B cell (primary cell): ENCODE results near the gene CDKN2B. TPM values are rescaled to one million over a fixed set of nuclear protein-coding genes. Genes with fewer than 3 reads are reported as not detected.

Experiments used
- ATAC-seq: fragments of 200-7000 bp; cut with Tn5 transposase; one replicate; pipeline ENCODE4 v1.10.0; 2021; ENCODE audit warnings: low read depth, mild to moderate bottlenecking, moderate number of reproducible peaks, moderate library complexity
- CTCF ChIA-PET: fragments of 350-600 bp; sonication (Branson Sonifier 250); formaldehyde crosslinking; loops from one replicate; lab custom pipeline; 2021; ENCODE audit warnings: antibody characterized with exemption, inconsistent platforms; lab: Charles Lee
- POLR2A ChIA-PET: fragments of 350-600 bp; sonication (Branson Sonifier 250); formaldehyde crosslinking; loops from one replicate; lab custom pipeline; 2021; ENCODE audit warnings: antibody characterized with exemption; lab: Charles Lee
- DNase-seq: peaks from one replicate; pipeline ENCODE4 v3.0.0; 2013
- H2AFZ ChIP-seq: 2 replicates; pipeline ENCODE4 v1.6.1; 2012; ENCODE audit warnings: mild to moderate bottlenecking, low read depth, low read length; ENCODE audit not compliant: insufficient read depth, poor library complexity, severe bottlenecking
- H3K27ac ChIP-seq, 2 donors: 1 replicate in 1 of 2; 2 replicates in 1 of 2; pipeline ENCODE4 v1.5.1; 2012 to 2013; ENCODE audit warnings: low read length in 2 of 2, mild to moderate bottlenecking in 2 of 2, moderate library complexity in 1 of 2
- H3K27me3 ChIP-seq, 4 experiments: fragments of 200-600 bp in 1 of 4; sonication (generic) in 1 of 4; replicated peaks in 1 of 4; 1 replicate in 2 of 4; 2 replicates in 2 of 4; pipeline versions ENCODE4 v1.6.1 to v1.7.0; 2013 to 2016; ENCODE audit warnings: low read length in 3 of 4, mild to moderate bottlenecking in 2 of 4, mixed read lengths in 1 of 4, moderate library complexity in 1 of 4; ENCODE audit not compliant: insufficient read depth in 4 of 4, control insufficient read depth in 3 of 4; ENCODE audit errors: control extremely low read depth in 1 of 4
- H3K36me3 ChIP-seq, 2 experiments: replicated peaks in 1 of 2; 1 replicate in 1 of 2; 2 replicates in 1 of 2; pipeline versions ENCODE4 v1.6.1 to v1.7.1; 2013; ENCODE audit warnings: low read length in 1 of 2; ENCODE audit not compliant: insufficient read depth in 2 of 2, control insufficient read depth in 1 of 2; ENCODE audit errors: control extremely low read depth in 1 of 2, extremely low read depth in 1 of 2
- H3K4me1 ChIP-seq, 2 donors: fragments of 200-600 bp in 1 of 2; sonication (generic) in 1 of 2; 1 replicate in 1 of 2; 2 replicates in 1 of 2; pipeline versions ENCODE4 v1.5.1 to v1.6.1; 2013 to 2017; ENCODE audit warnings: low read length in 2 of 2; ENCODE audit not compliant: control insufficient read depth in 2 of 2, insufficient read depth in 2 of 2
- H3K4me2 ChIP-seq: replicated peaks from 2 replicates; pipeline ENCODE3; 2012; ENCODE audit warnings: mild to moderate bottlenecking, low read depth, low read length; ENCODE audit not compliant: poor library complexity, severe bottlenecking
- H3K4me3 ChIP-seq, 5 experiments: fragments of 200-600 bp in 1 of 5; sonication (generic) in 1 of 5; 1 replicate in 3 of 5; 2 replicates in 2 of 5; pipeline versions ENCODE4 v1.5.1 to v1.7.0; 2011 to 2016; ENCODE audit warnings: low read length in 4 of 5, mild to moderate bottlenecking in 4 of 5, low read depth in 2 of 5, control low read depth in 1 of 5, moderate library complexity in 1 of 5; ENCODE audit not compliant: insufficient read depth in 1 of 5; ENCODE audit errors: control extremely low read depth in 1 of 5, extremely low read depth in 1 of 5
- H3K79me2 ChIP-seq: fragments of 200-600 bp; sonication (generic); one replicate; pipeline ENCODE4 v1.6.0; 2016; ENCODE audit warnings: low read length; ENCODE audit not compliant: control insufficient read depth, insufficient read depth
- H3K9ac ChIP-seq: fragments of 200-600 bp; sonication (generic); 2 replicates; pipeline ENCODE4 v1.6.1; 2017; ENCODE audit warnings: mild to moderate bottlenecking, low read length, moderate library complexity
- H3K9me3 ChIP-seq, 3 donors: one replicate each; pipeline versions ENCODE4 v1.6.1 to v1.7.1; 2013; ENCODE audit warnings: low read length in 2 of 3; ENCODE audit not compliant: control insufficient read depth in 2 of 3, insufficient read depth in 1 of 3; ENCODE audit errors: control extremely low read depth in 1 of 3
- H4K20me1 ChIP-seq: 2 replicates; pipeline ENCODE4 v1.6.0; 2012; ENCODE audit warnings: mild to moderate bottlenecking, low read length; ENCODE audit not compliant: insufficient read depth, control insufficient read depth, poor library complexity, severe bottlenecking
- H3K27ac Mint-ChIP-seq: one replicate; pipeline ENCODE4 v1.8.0; 2021; ENCODE audit warnings: mixed read lengths
- H3K27me3 Mint-ChIP-seq: one replicate; pipeline ENCODE4 v1.8.0; 2021; ENCODE audit warnings: mixed read lengths
- H3K4me1 Mint-ChIP-seq: one replicate; pipeline ENCODE4 v1.8.0; 2021; ENCODE audit warnings: mixed read lengths
- H3K4me3 Mint-ChIP-seq: one replicate; pipeline ENCODE4 v1.8.0; 2021; ENCODE audit warnings: mixed read lengths
- H3K9me3 Mint-ChIP-seq: one replicate; pipeline ENCODE4 v1.8.0; 2022; ENCODE audit warnings: mixed read lengths; ENCODE audit not compliant: insufficient read depth
- CTCF ChIP-seq: fragments of 200-600 bp; IDR thresholded peaks from one replicate; pipeline ENCODE4 v1.8.0; 2022; ENCODE audit warnings: antibody characterized with exemption, mild to moderate bottlenecking
- EZH2 ChIP-seq: IDR thresholded peaks from 2 replicates; pipeline ENCODE4 v1.6.1; 2012; ENCODE audit warnings: borderline replicate concordance, low read depth, mild to moderate bottlenecking, moderate library complexity, low read length; ENCODE audit not compliant: insufficient read depth, poor library complexity, severe bottlenecking
- WGBS: methylation state at CpG from one replicate; pipeline ENCODE4 v1.1.5; 2013; ENCODE audit warnings: missing lambda C conversion rate; ENCODE audit not compliant: insufficient coverage; 5-methylcytosine and 5-hydroxymethylcytosine counted together
- intact Hi-C: fragments of 100-400 bp; cut with micrococcal nuclease; formaldehyde crosslinking; loops from one replicate; pipeline ENCODE4 v1.10.0; 2022
- polyA plus RNA-seq: library from polyadenylated mRNA; depleted of rRNA; stranded (reverse); fragments of >200 nt; gene quantifications from 2 replicates; pipeline ENCODE4 v1.2.3, GENCODE V29; 2012
- small RNA-seq: library from RNA; depleted of rRNA; stranded (forward); fragments of <200 nt; gene quantifications from one replicate; pipeline ENCODE3, GENCODE V24; 2012; ENCODE audit warnings: low replicate concordance, low read depth; ENCODE audit not compliant: insufficient read length
- total RNA-seq, 2 donors: library from RNA; stranded (reverse); fragments of 120-200 nt in 1 of 2; gene quantifications; 1 replicate in 1 of 2; 2 replicates in 1 of 2; pipeline versions ENCODE4 v1.2.3 to v1.2.4, GENCODE V29; 2013 to 2022

CDKN2B gene
- total and polyA plus RNA-seq, 2 donors (not counting 1 experiment from before 2014, with no cell fraction given) = 0.36 to 0.42 TPM

GRCh38 chr9:21958833-21959232 lies 50.3 kb downstream of the CDKN2B start:
- WGBS = 83% methylated on average over 1 of the region's 2 CpGs
- Mint-ChIP-seq H3K4me3 (no peak overlapping the region), H3K27ac (no peak overlapping the region), H3K4me1 (no peaks in the 10 kb centered on the region), H3K27me3 (peaks cover 40% of the 10 kb centered on the region), H3K9me3 (no peaks in the 10 kb centered on the region)
- Histone ChIP-seq H3K79me2 (no peaks in the 10 kb centered on the region), H4K20me1 (no peaks in the 10 kb centered on the region), H3K4me1 (no peaks in the 10 kb centered on the region), H3K36me3 (no peaks in the 10 kb centered on the region), H3K4me2 (no peak overlapping the region), H3K27me3 (peaks cover 0 to 27% (median 17%) of the 10 kb centered on the region in 4 experiments), H3K9me3 (peaks cover 0 to 3% (median 1%) of the 10 kb centered on the region in 3 donors), H3K27ac (no peak overlapping the region), H2AFZ (no peak overlapping the region), H3K4me3 (no peak overlapping the region), H3K9ac (no peak overlapping the region)
- POLR2A ChIA-PET = no interaction called here
- DNase-seq = no peak
- TF ChIP-seq EZH2 (no peak), CTCF (no peak)
- CTCF ChIA-PET = no interaction called here
- intact Hi-C loops = no loop called here
- ATAC-seq = no peak

Small RNA genes lying within 50 kb of the gene (small RNA-seq; reads per million reads assigned to genes)
- gene RF02045 = not detected

Other genes with a start within 250 kb of the CDKN2B start
- gene MTAP, start 206.7 kb downstream of the CDKN2B start, total RNA-seq = 28.8 and 38.4 TPM in 2 replicates
- 9.8 and 10.3 TPM in 2 replicates for gene MTAP, start 206.7 kb downstream of the CDKN2B start, polyA plus RNA-seq
- 9.5 and 11.7 TPM in 2 replicates for gene CDKN2A, start 14.9 kb downstream of the CDKN2B start, total RNA-seq
- 5.6 and 6.4 TPM in 2 replicates for gene CDKN2A, start 14.9 kb downstream of the CDKN2B start, polyA plus RNA-seq
- 2.5 and 3.2 TPM in 2 replicates for gene CDKN2B-AS1, start 14.5 kb downstream of the CDKN2B start, total RNA-seq
- gene CDKN2B-AS1, start 14.5 kb downstream of the CDKN2B start, polyA plus RNA-seq = 1.0 and 1.3 TPM in 2 replicates